K562 (cell line): ENCODE data around the gene THUMPD1. TPM values are rescaled to one million over a fixed set of nuclear protein-coding genes. Genes with fewer than 3 reads are reported as not detected.

Experiments
- ATAC-seq: fragments of 200-7000 bp; cut with Tn5 transposase; 3 replicates; pipeline ENCODE4 v1.9.1; 2020; ENCODE audit warnings: moderate library complexity
- BruUV-seq: library from RNA; stranded (reverse); fragments of 400-500 nt; replicated peaks from 2 replicates; lab custom pipeline; 2021; lab: Mats Ljungman, UMichigan
- CTCF ChIA-PET: fragments of 300-600 bp; formaldehyde crosslinking; extraction: SDS; loops from one replicate; lab custom pipeline; 2021; ENCODE audit warnings: low intra/inter-chr PET ratio; lab: Yijun Ruan, JAX
- POLR2A ChIA-PET: fragments of 300-600, 350-650 bp; sonication (Branson Sonifier 250); formaldehyde crosslinking; extraction: SDS; loops from one replicate; lab custom pipeline; 2021; ENCODE audit warnings: antibody characterized with exemption, inconsistent platforms; lab: Yijun Ruan, JAX
- DNase-seq, 4 experiments: peaks; one replicate each; pipeline versions ENCODE4 v3.0.0 to v3.0.0-alpha.2; 2011 to 2018; ENCODE audit warnings: low spot score in 3 of 4, mixed read lengths in 3 of 4; ENCODE audit errors: extremely low read depth in 1 of 4
- FAIRE-seq: peaks from 2 replicates; lab custom pipeline; 2011; peaks lifted over from hg19 to GRCh38; lab: Jason Lieb, UNC
- H2AFZ ChIP-seq: 2 replicates; pipeline ENCODE4 v1.6.0; 2011; ENCODE audit warnings: low read depth, low read length, control low read depth, inconsistent platforms
- H3K27ac ChIP-seq: fragments of 200-600 bp; 3 replicates; pipeline ENCODE4 v1.8.0; 2011; ENCODE audit warnings: low read depth, mild to moderate bottlenecking, control low read depth, inconsistent platforms, low read length, moderate library complexity, mixed read lengths; ENCODE audit errors: extremely low read depth
- H3K27me3 ChIP-seq, 2 experiments: fragments of 300-600 bp in 1 of 2; 2 replicates in 1 of 2; 3 replicates in 1 of 2; pipeline versions ENCODE4 v1.6.0 to v1.8.0; 2011; ENCODE audit warnings: inconsistent platforms in 2 of 2, low read length in 2 of 2, mild to moderate bottlenecking in 1 of 2, mixed read lengths in 1 of 2, moderate library complexity in 1 of 2; ENCODE audit not compliant: control insufficient read depth in 2 of 2, insufficient read depth in 2 of 2
- H3K36me3 ChIP-seq: fragments of 300-600 bp; 3 replicates; pipeline ENCODE4 v1.8.0; 2011; ENCODE audit warnings: mild to moderate bottlenecking, low read length, inconsistent platforms; ENCODE audit not compliant: control insufficient read depth, insufficient read depth
- H3K4me1 ChIP-seq, 2 experiments: fragments of 200-600 bp in 1 of 2; replicated peaks in 1 of 2; 2 replicates in 1 of 2; 3 replicates in 1 of 2; pipeline versions ENCODE4 v1.5.1 to v1.8.0; 2011; ENCODE audit warnings: inconsistent platforms in 2 of 2, low read length in 2 of 2, mild to moderate bottlenecking in 1 of 2, mixed read lengths in 1 of 2, moderate library complexity in 1 of 2; ENCODE audit not compliant: control insufficient read depth in 2 of 2, insufficient read depth in 2 of 2
- H3K4me2 ChIP-seq: 2 replicates; pipeline ENCODE4 v1.6.1; 2011; ENCODE audit warnings: low read length, control low read depth, inconsistent platforms, mixed read lengths; ENCODE audit not compliant: insufficient read depth
- H3K4me3 ChIP-seq: fragments of 200-600 bp; sonication (generic), shearing (Covaris generic); 2 replicates; pipeline ENCODE4 v1.5.1; 2016; ENCODE audit warnings: control low read depth, inconsistent platforms
- H3K79me2 ChIP-seq: fragments of 200-600 bp; 3 replicates; pipeline ENCODE4 v1.8.0; 2011; ENCODE audit warnings: low read length, inconsistent platforms; ENCODE audit not compliant: control insufficient read depth, insufficient read depth
- H3K9ac ChIP-seq, 2 experiments: 2 replicates each; pipeline versions ENCODE4 v1.6.0 to v1.6.1; 2011; ENCODE audit warnings: low read depth in 2 of 2, low read length in 2 of 2, control low read depth in 1 of 2, inconsistent platforms in 1 of 2, mild to moderate bottlenecking in 1 of 2, mixed read lengths in 1 of 2; ENCODE audit not compliant: insufficient read depth in 1 of 2
- H3K9me1 ChIP-seq: one replicate; pipeline ENCODE4 v1.6.0; 2011; ENCODE audit warnings: inconsistent platforms, mild to moderate bottlenecking, low read length, moderate library complexity; ENCODE audit not compliant: control insufficient read depth, insufficient read depth
- H3K9me3 ChIP-seq: replicated peaks from 2 replicates; pipeline ENCODE4 v1.5.1; 2011; ENCODE audit warnings: low read depth, low read length, inconsistent platforms; ENCODE audit not compliant: control insufficient read depth, insufficient read depth
- H4K20me1 ChIP-seq: replicated peaks from 2 replicates; pipeline ENCODE4 v1.6.1; 2011; ENCODE audit warnings: low read length, inconsistent platforms, mixed read lengths; ENCODE audit not compliant: control insufficient read depth, insufficient read depth
- AFF4 ChIP-seq: sonication (generic); formaldehyde crosslinking; IDR thresholded peaks from 2 replicates; pipeline ENCODE4 v1.8.0; 2023; ENCODE audit warnings: mild to moderate bottlenecking, missing genetic modification reagents
- ARID3B ChIP-seq: fragments of 250-450 bp; sonication (Bioruptor Pico); IDR thresholded peaks from 2 replicates; pipeline ENCODE4 v1.4.0; 2020; ENCODE audit warnings: borderline replicate concordance
- CBX8 ChIP-seq: fragments of 200-600 bp; sonication (generic); IDR thresholded peaks from 2 replicates; pipeline ENCODE4 v1.6.1; 2012; ENCODE audit warnings: borderline replicate concordance, mixed run types, low read depth, mild to moderate bottlenecking, moderate library complexity, mixed read lengths, low read length, control low read depth, inconsistent platforms; ENCODE audit not compliant: poor library complexity, severe bottlenecking; ENCODE audit errors: extremely low read depth
- CCNT2 ChIP-seq: IDR thresholded peaks from 2 replicates; pipeline ENCODE4 v1.6.1; 2011; ENCODE audit warnings: borderline replicate concordance, low read depth, mild to moderate bottlenecking, moderate library complexity, mixed read lengths, low read length; ENCODE audit not compliant: insufficient read length; ENCODE audit errors: extremely low read depth
- SMARCA5 ChIP-seq: fragments of 450-650 bp; IDR thresholded peaks from 2 replicates; pipeline ENCODE4 v1.6.1; 2016
- in situ Hi-C: fragments of 300-500 bp; cut with MboI; formaldehyde crosslinking; loops from 4 replicates; pipeline ENCODE4 v1.15.0; 2018; ENCODE audit warnings: inconsistent platforms, mixed read lengths
- intact Hi-C: fragments of 100-400 bp; cut with micrococcal nuclease; formaldehyde crosslinking; loops from 2 replicates; pipeline ENCODE4 v1.14.2; 2022
- polyA plus RNA-seq, 8 experiments: library from polyadenylated mRNA; depleted of rRNA in 4 of 8; stranded (reverse) in 5 of 8; unstranded in 3 of 8; fragments of >200 nt; fragmentation: Nextera tagmentation in 2 of 8; fragmentation: Illumina TruSeq in 1 of 8; extraction: Ambion mirVana in 2 of 8; extraction: Trizol in 1 of 8; gene quantifications; 2 replicates each; pipeline versions ENCODE4 v1.2.1 to v1.2.3, GENCODE V29; 2011 to 2014; ENCODE audit warnings: inconsistent platforms in 1 of 8, missing spikeins in 1 of 8
- total RNA-seq, 7 experiments: library from RNA; depleted of rRNA in 6 of 7; stranded (reverse); fragments of >200 nt in 6 of 7; fragmentation: Illumina TruSeq in 2 of 7; extraction: Trizol in 2 of 7; gene quantifications; 2 replicates each; pipeline versions ENCODE4 v1.2.1 to v1.2.3, GENCODE V29; 2011 to 2021; ENCODE audit warnings: low replicate concordance in 1 of 7

THUMPD1 gene
- total and polyA plus RNA-seq, 9 of the 15 experiments (the other 6 are each of a cell fraction or from before 2014, with no cell fraction given), result 37.8 to 101 (median 56.8) TPM

GRCh38 chr16:20743591-20743990 lies 2.0 kb upstream of the THUMPD1 start:
- no peaks in the 10 kb centered on the region for H4K20me1 ChIP-seq
- H3K27ac ChIP-seq, result peak overlapping the region; percentile 89; the same call in 1 of the 3 replicates
- H2AFZ ChIP-seq, result peak overlapping the region; percentile 7
- ChIA-PET CTCF (no interaction called here), POLR2A (no interaction called here)
- no peak overlapping the region for H3K4me2 ChIP-seq
- DNase-seq, result no peak
- TF ChIP-seq CBX8 (no peak), AFF4 (no peak), ARID3B (no peak), SMARCA5 (no peak), CCNT2 (no peak)
- TF ChIP-seq, all 486 proteins: peak for 0
- peaks cover 38 to 70% of the 10 kb centered on the region in 2 experiments for H3K4me1 ChIP-seq
- peaks cover 26% of the 10 kb centered on the region for H3K36me3 ChIP-seq
- peaks cover 18% of the 10 kb centered on the region for H3K9me3 ChIP-seq
- peaks cover 30% of the 10 kb centered on the region for H3K79me2 ChIP-seq
- H3K9me1 ChIP-seq, result no peaks in the 10 kb centered on the region
- ATAC-seq (no peak), FAIRE-seq (no peak)
- in situ Hi-C loops, result no loop called here
- no peak overlapping the region for H3K4me3 ChIP-seq
- H3K9ac ChIP-seq, result peak overlapping the region in 1 of 2 experiments; percentile 14; a peak in 1 of 4 replicates
- no TSS peak for BruUV-seq
- intact Hi-C loops, result loop anchor here (5.0 kb wide), 3 partner anchors 34 to 64 kb away; partner anchors contain the start of genes ERI2 and REXO5
- no peaks in the 10 kb centered on the region for H3K27me3 ChIP-seq
